GM18517 (cell line): ENCODE data around the gene MOB3C.

Source experiments
- ATAC-seq: cut with Tn5 transposase; IDR thresholded peaks from one replicate; pipeline ENCODE4 v1.9.1; 2021; ENCODE audit warnings: mild to moderate bottlenecking, moderate library complexity; ENCODE audit not compliant: unreplicated experiment

The MOB3C gene

GRCh38 chr1:46639547-46639946 lies 22.9 kb upstream of the MOB3C start:
- no peak for ATAC-seq

DNA sequence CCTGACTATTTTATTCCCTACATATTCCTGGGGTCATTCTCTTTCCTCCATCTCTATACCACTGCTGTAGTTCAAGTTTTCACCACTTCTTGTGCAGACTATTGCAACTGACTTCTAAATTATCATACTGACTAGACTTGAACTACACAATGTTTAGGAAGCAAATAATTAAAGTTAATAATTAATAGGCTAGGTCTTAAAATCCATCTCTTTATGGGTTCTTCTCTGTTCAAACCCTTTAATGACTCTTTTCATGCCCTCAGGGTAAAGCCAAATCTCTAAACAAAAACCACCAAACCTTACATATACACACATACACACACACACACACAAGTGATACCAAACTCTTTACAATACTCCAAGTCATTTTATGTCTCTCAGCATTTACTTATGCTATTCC lies 22.3 kb upstream of the MOB3C start:
- ATAC-seq: no peak

GRCh38 chr1:46637444-46638083 lies 21.0 kb upstream of the MOB3C start:
- ATAC-seq: no peak

GRCh38 chr1:46635205-46635604 lies 18.6 kb upstream of the MOB3C start:
- ATAC-seq: no peak

GRCh38 chr1:46630719-46631118 lies 14.1 kb upstream of the MOB3C start:
- no peak for ATAC-seq

DNA sequence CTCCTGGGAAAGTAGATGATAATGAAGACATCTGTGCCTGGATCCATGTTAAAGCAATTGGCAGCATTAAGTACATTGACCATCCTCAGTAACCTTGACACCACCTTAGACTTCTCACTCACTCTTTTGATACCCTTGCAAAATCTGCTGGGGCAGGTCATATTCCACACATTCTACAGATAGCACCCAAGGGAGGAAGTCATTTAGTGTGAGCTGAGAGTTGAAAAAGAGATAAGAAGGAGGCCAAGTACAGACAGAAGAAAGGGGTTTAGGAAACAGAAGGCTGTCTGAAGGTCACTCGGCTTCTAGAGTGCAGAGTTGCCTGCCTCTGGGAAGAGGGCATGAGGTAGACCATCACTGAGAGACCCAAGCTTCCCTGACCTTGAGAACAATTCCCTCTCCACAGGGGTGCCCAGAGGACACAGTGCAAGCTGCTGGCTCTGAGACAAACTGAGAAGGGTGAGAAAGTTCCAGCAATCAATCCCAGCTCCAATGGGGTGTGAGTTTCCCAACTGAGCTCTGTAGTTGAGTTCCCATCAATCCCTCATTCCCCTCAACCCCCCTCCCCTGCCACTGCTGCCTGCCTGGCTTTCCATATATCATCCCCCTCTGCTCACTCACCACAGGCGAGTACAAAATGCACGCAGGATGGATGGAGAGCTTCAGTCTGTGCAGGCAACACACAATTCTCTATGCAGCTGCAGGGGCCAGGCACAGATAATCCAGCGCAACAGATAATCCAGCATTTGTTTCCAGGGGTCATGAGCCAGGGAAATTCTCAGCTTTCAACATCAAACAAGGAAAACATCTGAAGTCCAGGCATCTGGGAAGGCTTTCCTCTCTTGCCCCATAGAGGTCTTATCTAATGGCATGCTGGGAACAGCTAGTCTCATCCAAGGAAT lies 7.4 kb upstream of the MOB3C start:
- ATAC-seq: no peak

DNA sequence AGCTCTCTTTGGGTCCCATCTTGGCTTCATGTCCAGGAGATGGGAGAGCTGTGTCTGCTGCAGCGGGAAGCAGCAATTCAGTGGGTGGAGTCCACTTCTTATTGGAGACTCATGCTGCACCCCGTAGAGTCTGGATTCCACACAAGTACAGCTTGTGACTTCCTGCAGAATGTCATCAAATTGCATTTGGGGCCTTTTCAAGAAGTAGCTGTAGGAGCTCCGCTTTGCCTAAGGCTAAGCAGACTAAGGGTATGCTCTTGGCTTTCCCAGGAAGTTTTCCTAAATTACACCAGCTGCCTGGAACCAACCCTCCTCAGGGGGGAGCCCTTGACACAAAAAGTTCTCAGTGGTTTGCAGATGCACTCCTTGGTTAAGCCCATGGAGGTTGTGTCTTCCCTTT lies 5.7 kb upstream of the MOB3C start:
- no peak for ATAC-seq

DNA sequence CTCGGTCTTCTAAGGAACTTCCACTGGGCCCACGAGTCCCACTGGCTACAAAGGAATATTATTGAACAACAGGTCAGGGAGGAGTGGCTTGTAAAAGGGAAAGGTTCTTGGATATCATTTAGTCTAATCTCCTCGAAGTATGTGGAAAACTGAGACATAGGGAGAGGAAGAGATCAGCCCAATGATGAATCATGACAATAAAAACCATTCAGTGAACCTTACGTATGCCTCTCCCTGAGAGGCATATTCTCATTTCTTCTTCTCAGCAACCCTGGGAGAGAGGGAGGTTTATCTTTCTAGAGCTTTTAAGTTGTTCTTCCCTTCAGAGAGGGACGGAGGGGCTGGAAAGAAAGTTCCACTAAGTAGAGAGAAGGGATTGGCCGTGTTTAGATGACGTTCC lies 5.3 kb upstream of the MOB3C start:
- ATAC-seq: no peak

DNA sequence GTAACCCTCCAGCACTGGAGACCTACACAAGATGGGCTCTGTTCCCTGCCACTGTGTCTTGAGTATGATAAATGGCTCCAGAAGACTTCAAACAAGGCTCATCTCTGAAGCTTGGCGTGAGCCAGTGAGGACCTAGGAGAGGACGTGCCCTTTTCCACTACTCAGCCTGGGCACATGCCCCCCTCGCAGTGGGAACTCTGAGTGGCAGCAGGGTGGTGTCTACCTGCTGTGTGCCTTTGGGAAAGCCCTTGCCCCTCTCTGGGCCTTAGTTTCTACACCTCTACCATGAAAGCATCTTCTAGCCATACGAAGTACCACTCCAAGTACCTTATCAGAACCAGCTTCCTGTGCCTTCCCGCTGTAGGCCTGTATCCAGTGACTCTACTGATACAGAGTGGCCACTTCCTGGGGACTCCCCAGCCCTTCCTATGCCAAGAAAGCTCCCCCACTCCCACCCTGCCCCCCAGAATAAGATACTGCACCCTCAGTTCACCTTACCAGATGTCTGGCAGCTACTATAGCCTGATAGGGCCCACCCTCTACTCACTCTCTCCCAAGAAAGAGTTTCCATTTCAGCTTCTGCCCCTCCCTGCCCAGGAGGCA lies 3.1 kb upstream of the MOB3C start:
- no peak for ATAC-seq

- no peak for ATAC-seq
Measured at GRCh38 chr1:46618754-46619415, 2.3 kb upstream of the MOB3C start.

- ATAC-seq: no peak
Measured at GRCh38 chr1:46617833-46618232, 1.2 kb upstream of the MOB3C start.

DNA sequence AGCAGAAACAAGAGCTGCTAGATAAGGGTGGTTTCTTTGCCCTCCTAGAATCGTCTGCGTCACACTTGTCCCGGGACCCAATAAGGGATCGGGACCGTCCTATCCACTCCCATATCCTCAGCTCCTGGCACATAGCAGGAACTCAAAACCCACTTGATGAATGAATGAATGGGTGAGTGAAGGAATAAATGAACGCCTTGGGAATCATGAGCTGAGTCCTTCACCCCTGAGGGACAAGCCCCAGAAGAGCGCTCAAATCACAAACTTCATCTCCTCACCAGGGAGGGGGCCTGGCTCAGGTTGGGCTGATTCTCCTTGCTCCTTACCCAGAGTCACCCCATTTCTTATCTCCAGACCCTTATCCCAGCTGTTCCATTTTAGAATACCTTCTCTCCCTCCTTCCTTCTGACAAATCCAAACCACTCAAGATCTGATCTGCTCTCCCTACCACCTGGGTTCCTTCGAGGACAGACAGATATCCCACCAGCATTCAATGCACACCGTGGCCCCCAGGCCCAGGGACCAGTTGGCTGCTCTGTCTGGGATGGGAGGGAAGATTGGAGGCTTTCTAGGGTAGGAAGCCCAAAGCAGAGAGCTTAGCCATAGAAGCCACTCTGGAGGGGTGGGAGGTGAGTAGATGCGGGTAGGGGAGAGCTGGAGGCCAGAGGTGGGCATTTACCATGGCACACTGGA lies 643 bp upstream of the MOB3C start:
- ATAC-seq: no peak

- no peak for ATAC-seq
Measured at GRCh38 chr1:46615735-46616134, 876 bp downstream of the MOB3C start.

DNA sequence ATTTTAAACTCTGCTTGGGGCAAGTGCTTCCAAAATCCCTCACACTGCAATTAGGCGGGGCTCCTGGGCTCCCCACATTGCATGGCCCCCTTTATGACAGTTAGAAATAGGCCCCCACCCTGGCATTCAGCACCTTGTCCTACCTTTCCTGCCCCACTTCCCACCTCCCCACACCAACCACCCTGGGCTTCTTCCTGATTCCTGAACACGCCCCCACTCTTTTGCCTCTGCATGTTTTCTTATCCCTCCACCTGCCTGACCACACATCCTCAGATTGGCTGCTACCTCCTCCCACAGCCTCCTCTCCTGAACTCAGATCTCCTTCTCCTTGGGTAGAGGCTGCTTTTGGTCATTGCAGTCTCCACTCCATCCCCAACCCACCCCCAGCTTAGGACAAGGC lies 1.5 kb downstream of the MOB3C start:
- no peak for ATAC-seq

- no peak for ATAC-seq
Measured at GRCh38 chr1:46614604-46614984, 2.0 kb downstream of the MOB3C start.

GRCh38 chr1:46613661-46614603 lies 2.7 kb downstream of the MOB3C start:
- no peak for ATAC-seq

- no peak for ATAC-seq
Measured at GRCh38 chr1:46612937-46613660, 3.5 kb downstream of the MOB3C start.

- ATAC-seq: no peak
Measured at GRCh38 chr1:46611691-46612221, 4.9 kb downstream of the MOB3C start.
